ENCODE data around the gene TNK2.
"Not testable (repeated sequence)": the region's sequence is repeated elsewhere in the genome, so short reads cannot be mapped to it uniquely, and the experiment has no call there.

The TNK2 gene

GRCh38 chr3:195907934-195908693 is at the start of gene TNK2:
TSS of gene TNK2 (minus strand) at chr3:195908551. CDS start at chr3:195888588, 19,963 bp downstream.
- DNase-seq: peak; percentile 88

- DNase-seq: no peak
Observed at GRCh38 chr3:195956577-195956976, 48.2 kb upstream of the TNK2 start.

- DNase-seq: not testable (repeated sequence)
Observed at GRCh38 chr3:195955416-195955841, 47.1 kb upstream of the TNK2 start.

- DNase-seq: not testable (repeated sequence)
Observed at GRCh38 chr3:195954752-195955119, 46.4 kb upstream of the TNK2 start.

GRCh38 chr3:195954052-195954751 is 45.9 kb upstream of the TNK2 start:
- not testable (repeated sequence) for DNase-seq

GRCh38 chr3:195952590-195952989 is 44.2 kb upstream of the TNK2 start:
- DNase-seq: not testable (repeated sequence)

- DNase-seq: not testable (repeated sequence)
Observed at GRCh38 chr3:195951443-195952177, 43.3 kb upstream of the TNK2 start.

- not testable (repeated sequence) for DNase-seq
Observed at GRCh38 chr3:195950731-195951130, 42.4 kb upstream of the TNK2 start.

GRCh38 chr3:195950164-195950563 is 41.8 kb upstream of the TNK2 start:
- DNase-seq: not testable (repeated sequence)

GRCh38 chr3:195946910-195947699 is 38.8 kb upstream of the TNK2 start:
- not testable (repeated sequence) for DNase-seq

GRCh38 chr3:195941265-195941815 is 33.0 kb upstream of the TNK2 start:
- DNase-seq: not testable (repeated sequence)

GRCh38 chr3:195940806-195941205 is 32.5 kb upstream of the TNK2 start:
- DNase-seq: not testable (repeated sequence)

GRCh38 chr3:195939526-195940470 is 31.4 kb upstream of the TNK2 start:
- DNase-seq: not testable (repeated sequence)

- not testable (repeated sequence) for DNase-seq
Observed at GRCh38 chr3:195933044-195933430, 24.7 kb upstream of the TNK2 start.

- DNase-seq: no peak
Observed at GRCh38 chr3:195932418-195933043, 24.2 kb upstream of the TNK2 start.

GRCh38 chr3:195931582-195932273 is 23.4 kb upstream of the TNK2 start:
- no peak for DNase-seq

- no peak for DNase-seq
Observed at GRCh38 chr3:195929452-195929851, 21.1 kb upstream of the TNK2 start.

- DNase-seq: no peak
Observed at GRCh38 chr3:195921334-195921791, 13.0 kb upstream of the TNK2 start.

GRCh38 chr3:195918176-195918575 is 9.8 kb upstream of the TNK2 start:
- DNase-seq: no peak

- DNase-seq: no peak
Observed at GRCh38 chr3:195916991-195917390, 8.6 kb upstream of the TNK2 start.
